Subcutaneous abdominal adipose tissue (tissue), 5 donors: Measurements from ENCODE around the gene CENPL.

Experiments used
- H3K27ac ChIP-seq: one replicate; pipeline ENCODE4 v1.7.0; 2013; ENCODE audit warnings: low read depth, mild to moderate bottlenecking, inconsistent platforms, low read length, moderate library complexity
- H3K27me3 ChIP-seq, 5 donors: one replicate each; pipeline ENCODE4 v1.7.0; 2013; ENCODE audit warnings: low read length in 5 of 5, inconsistent platforms in 1 of 5; ENCODE audit not compliant: control insufficient read depth in 5 of 5, insufficient read depth in 4 of 5
- H3K36me3 ChIP-seq, 5 donors: one replicate each; pipeline ENCODE4 v1.7.0; 2013; ENCODE audit warnings: low read length in 5 of 5; ENCODE audit not compliant: control insufficient read depth in 5 of 5, insufficient read depth in 5 of 5
- H3K4me1 ChIP-seq, 5 donors: one replicate each; pipeline ENCODE4 v1.7.0; 2013; ENCODE audit warnings: low read length in 5 of 5, mild to moderate bottlenecking in 3 of 5, moderate library complexity in 1 of 5; ENCODE audit not compliant: control insufficient read depth in 5 of 5, insufficient read depth in 5 of 5
- H3K4me3 ChIP-seq, 5 donors: one replicate each; pipeline ENCODE4 v1.7.0; 2013; ENCODE audit warnings: low read length in 5 of 5, low read depth in 1 of 5
- H3K9ac ChIP-seq, 5 donors: one replicate each; pipeline ENCODE4 v1.7.0; 2013; ENCODE audit warnings: low read length in 5 of 5, mild to moderate bottlenecking in 4 of 5, moderate library complexity in 3 of 5
- H3K9me3 ChIP-seq, 5 donors: one replicate each; pipeline ENCODE4 v1.7.0; 2013; ENCODE audit warnings: low read length in 5 of 5; ENCODE audit not compliant: control insufficient read depth in 5 of 5
- donor health status: healthy.
- donor health status: healthy.
- donor health status: healthy.
- donor health status: healthy.
- donor health status: healthy.

CENPL gene, protein sequence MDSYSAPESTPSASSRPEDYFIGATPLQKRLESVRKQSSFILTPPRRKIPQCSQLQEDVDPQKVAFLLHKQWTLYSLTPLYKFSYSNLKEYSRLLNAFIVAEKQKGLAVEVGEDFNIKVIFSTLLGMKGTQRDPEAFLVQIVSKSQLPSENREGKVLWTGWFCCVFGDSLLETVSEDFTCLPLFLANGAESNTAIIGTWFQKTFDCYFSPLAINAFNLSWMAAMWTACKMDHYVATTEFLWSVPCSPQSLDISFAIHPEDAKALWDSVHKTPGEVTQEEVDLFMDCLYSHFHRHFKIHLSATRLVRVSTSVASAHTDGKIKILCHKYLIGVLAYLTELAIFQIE

DNA sequence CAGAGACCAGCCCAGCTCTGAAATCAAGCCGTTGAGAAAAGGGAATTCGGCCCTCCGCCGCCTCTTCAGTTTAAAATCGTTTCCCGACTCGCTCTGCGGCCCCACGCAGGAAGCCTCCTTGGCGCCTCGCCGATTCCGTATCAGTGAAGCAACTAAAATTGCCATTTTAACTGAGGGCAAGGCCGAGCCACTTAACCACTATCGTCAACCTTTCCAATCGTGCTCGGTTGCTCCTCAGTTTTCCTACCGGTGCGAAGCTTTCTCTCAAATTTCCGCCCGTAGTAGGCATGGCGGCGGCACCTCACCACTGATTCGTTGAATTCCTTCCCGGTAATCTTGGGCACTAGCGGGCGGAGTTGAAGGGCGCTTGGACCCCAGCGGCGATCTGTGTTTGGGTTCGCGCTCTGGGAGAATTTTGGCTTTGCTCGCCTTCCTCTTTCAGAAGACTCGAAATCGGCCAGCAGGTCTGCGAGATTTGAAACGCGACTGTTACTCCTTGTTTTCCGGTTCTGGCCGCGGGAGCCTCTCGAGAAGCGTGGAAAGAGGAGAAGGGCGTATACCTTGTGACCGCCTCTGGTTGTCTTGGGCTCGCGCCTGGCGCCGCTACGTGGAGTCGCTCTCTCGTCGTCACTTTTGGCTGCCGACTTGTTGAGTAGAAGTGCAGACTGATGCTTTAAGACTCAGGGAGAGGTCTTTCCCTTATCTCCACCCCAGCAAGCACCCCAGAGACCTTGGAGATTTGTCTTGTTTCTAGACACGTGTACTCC lies at the start of gene CENPL, which contains the start of gene DARS2:
Gene CENPL (minus strand): TSS at position 569 of the 767 bp plus-strand sequence. CDS start 13,584 bp downstream, outside the sequence.
Gene DARS2 (plus strand): TSS at position 359 of the 767 bp plus-strand sequence. CDS start 557 bp downstream, outside the sequence.
- peaks cover 0 to 3% (median 0%) of the 10 kb centered on the region in 5 donors for H3K36me3 ChIP-seq
- H3K4me3 ChIP-seq: peak within 1 kb of the TSS; percentile 67 to 93 (median 82)
- H3K9me3 ChIP-seq: no peaks in the 10 kb centered on the region
- H3K27me3 ChIP-seq: no peaks in the 10 kb centered on the region
- H3K9ac ChIP-seq: peak within 1 kb of the TSS; percentile 81 to 99 (median 89)
- H3K27ac ChIP-seq: peak within 1 kb of the TSS; percentile 81
- peaks cover 0 to 19% (median 14%) of the 10 kb centered on the region in 5 donors for H3K4me1 ChIP-seq

DNA sequence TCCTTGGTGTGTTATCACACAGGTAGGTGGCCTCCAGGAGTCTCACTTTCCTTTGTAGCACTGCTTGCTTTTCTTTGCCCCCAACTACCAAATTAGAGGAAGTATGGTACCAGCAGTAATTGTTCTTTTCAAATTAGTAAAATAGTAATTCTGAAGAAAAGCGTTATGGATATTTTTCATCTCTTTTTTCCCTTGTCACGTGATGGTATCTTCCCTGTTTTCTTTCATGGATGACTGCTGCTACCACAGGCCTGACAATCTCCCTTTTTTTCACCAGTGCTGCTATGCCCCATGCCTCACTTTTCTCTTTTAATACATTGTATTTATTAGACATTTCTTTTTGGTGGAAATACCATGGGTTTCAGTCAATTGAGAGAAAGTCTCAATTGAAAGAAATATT lies 46.8 kb upstream of the CENPL start:
- no peak overlapping the region for H3K9ac ChIP-seq
- H3K9me3 ChIP-seq: no peaks in the 10 kb centered on the region
- H3K27ac ChIP-seq: peak overlapping the region; percentile 27
- peak overlapping the region in 2 of 5 donors; percentile 7 to 25 for H3K4me3 ChIP-seq
- H3K27me3 ChIP-seq: no peaks in the 10 kb centered on the region
- H3K4me1 ChIP-seq: peaks cover 0 to 44% (median 36%) of the 10 kb centered on the region in 5 donors
- H3K36me3 ChIP-seq: peaks cover 12 to 40% (median 25%) of the 10 kb centered on the region in 5 donors

DNA sequence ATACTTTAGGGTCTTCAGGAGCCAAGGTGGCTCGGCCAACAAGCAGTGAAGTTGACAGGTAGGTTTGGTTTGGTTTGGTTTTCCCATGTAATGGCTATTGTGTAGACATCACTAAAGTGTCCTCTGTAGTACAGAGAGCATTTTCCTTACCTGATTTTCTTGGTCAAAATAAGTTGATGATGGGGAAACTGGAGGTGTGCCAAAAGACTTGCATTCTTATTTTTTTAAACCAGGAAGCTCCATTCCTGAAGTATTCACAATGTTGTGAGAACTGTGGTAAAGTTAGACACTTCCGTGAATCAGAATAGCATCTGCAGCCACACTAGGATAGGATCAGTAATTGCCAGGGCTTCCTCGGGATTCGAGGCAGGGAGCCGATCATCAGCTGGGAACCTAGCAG lies 46.4 kb upstream of the CENPL start:
- Histone ChIP-seq H3K36me3 (peaks cover 15 to 40% (median 26%) of the 10 kb centered on the region in 5 donors), H3K4me1 (peaks cover 0 to 48% (median 40%) of the 10 kb centered on the region in 5 donors), H3K9me3 (no peaks in the 10 kb centered on the region), H3K4me3 (peak overlapping the region in 2 of 5 donors; percentile 7 to 25), H3K27ac (peak overlapping the region; percentile 27), H3K27me3 (no peaks in the 10 kb centered on the region), H3K9ac (no peak overlapping the region)

DNA sequence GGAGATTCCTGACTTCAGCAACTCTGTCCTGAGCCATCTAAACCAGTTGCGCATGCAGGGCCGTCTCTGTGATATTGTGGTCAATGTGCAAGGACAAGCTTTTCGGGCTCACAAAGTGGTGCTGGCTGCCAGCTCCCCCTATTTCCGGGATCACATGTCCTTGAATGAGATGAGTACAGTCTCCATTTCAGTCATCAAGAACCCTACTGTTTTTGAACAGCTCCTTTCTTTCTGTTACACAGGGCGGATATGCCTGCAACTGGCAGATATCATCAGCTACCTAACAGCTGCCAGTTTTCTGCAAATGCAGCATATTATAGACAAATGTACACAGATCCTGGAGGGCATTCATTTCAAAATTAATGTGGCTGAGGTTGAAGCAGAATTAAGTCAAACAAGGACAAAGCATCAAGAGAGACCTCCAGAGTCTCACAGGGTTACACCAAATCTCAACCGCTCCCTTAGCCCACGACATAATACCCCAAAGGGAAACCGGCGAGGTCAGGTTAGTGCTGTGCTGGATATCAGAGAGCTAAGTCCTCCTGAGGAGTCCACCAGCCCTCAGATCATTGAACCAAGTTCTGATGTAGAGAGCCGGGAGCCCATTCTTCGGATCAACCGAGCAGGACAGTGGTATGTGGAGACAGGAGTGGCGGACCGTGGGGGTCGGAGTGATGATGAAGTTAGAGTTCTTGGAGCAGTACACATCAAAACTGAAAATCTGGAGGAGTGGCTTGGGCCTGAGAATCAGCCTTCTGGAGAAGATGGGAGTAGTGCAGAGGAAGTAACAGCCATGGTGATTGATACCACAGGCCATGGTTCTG lies 45.8 kb upstream of the CENPL start:
- Histone ChIP-seq H3K36me3 (peaks cover 15 to 40% (median 28%) of the 10 kb centered on the region in 5 donors), H3K4me3 (peak overlapping the region in 1 of 5 donors; percentile 23), H3K27ac (peak overlapping the region; percentile 92), H3K4me1 (peaks cover 0 to 54% (median 47%) of the 10 kb centered on the region in 5 donors), H3K27me3 (no peaks in the 10 kb centered on the region), H3K9ac (no peak overlapping the region), H3K9me3 (no peaks in the 10 kb centered on the region)

DNA sequence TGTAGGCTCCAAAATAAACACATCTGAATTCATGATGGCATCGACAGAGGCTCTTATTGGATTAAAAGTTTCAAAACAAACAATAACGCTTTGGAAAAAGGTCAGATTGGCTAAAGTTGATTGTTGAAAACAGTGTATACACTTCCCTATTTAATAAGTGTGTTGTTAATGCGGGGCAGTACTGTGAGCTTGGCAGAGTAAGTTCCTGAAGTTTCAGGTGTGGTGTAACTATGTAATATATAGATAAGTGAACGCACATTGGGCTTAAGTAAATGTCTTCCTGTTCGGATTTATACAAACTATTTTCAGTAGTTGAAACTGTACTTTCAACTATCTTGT lies 44.3 kb upstream of the CENPL start:
- Histone ChIP-seq H3K4me1 (peaks cover 0 to 63% (median 55%) of the 10 kb centered on the region in 5 donors), H3K27ac (peak overlapping the region; percentile 92), H3K27me3 (no peaks in the 10 kb centered on the region), H3K9ac (peak overlapping the region; percentile 22 to 80 (median 71)), H3K9me3 (no peaks in the 10 kb centered on the region), H3K36me3 (peaks cover 30 to 45% (median 34%) of the 10 kb centered on the region in 5 donors), H3K4me3 (peak overlapping the region; percentile 80 to 95 (median 82))

DNA sequence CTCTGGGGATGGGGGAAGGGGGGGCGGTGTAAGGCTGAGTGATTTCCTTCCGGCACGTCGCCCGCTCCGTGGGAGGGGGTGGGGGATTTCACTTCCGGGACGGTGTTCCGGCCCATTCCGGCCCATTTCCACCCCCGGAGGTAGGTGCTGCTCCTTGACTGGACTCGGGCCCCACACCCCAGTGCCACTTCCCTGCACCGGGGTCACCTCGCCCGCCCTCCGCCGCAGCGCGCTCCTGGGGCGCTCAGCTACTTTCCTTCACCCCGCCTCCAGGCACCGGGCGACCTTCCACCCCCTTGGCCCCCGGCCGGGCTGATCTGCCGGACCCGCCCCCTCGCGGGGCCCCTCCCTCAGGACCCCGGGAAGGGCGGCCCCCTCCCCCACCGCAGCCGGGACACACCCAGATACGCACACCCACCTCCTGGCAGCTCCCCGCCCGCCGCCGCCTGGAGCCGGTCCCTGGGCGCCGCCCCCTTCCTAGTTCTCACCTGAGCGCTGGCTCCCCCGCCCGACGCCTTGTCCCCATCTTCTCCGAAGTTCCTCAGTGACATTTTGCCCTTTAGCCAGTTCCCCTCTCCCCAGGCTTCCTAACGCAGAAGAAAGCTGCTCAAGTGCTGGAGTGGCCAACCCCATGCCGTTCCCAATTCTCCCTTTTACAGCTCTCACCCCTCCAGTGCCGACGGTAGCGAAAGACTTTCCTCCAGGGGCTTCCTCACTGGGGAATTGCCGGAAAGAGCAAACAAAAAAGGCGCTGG lies 43.8 kb upstream of the CENPL start, which contains the start of gene ZBTB37:
Gene ZBTB37 (plus strand): TSS at position 115 of the 755 bp plus-strand sequence. CDS start 1,846 bp downstream, outside the sequence.
- no peaks in the 10 kb centered on the region for H3K27me3 ChIP-seq
- H3K27ac ChIP-seq: peak within 1 kb of the TSS; percentile 92
- peak within 1 kb of the TSS; percentile 71 to 80 (median 79) for H3K9ac ChIP-seq
- H3K36me3 ChIP-seq: peaks cover 35 to 48% (median 36%) of the 10 kb centered on the region in 5 donors
- H3K9me3 ChIP-seq: no peaks in the 10 kb centered on the region
- H3K4me3 ChIP-seq: peak within 1 kb of the TSS; percentile 80 to 100 (median 94)
- peaks cover 0 to 63% (median 59%) of the 10 kb centered on the region in 5 donors for H3K4me1 ChIP-seq

DNA sequence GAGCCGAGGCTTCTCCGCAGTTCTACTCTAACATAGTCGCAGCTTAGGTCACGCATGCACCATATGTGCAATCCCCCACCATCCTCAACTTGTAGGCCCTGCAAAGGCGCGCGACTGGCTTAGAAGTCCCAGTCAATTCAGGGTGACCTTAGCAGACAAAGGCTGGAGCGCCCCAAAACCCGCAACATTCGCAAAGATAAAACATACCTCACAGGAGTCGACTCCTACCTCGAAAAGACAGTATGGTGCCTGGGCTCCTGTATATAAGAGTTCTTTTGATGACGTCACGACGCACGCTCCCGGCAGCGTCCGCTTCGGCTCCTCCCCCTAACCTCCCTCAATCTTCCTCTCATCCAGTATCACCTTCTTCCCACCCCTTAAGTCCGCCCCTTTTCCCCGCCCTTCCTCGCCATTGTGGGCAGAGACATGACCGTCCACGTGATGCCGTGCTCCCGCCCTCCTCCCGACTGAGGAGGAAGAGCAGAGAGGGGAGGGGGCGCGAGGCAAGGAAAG lies 43.1 kb upstream of the CENPL start, which contains the start of gene GAS5:
Gene GAS5 (minus strand): TSS at position 237 of the 513 bp plus-strand sequence.
- Histone ChIP-seq H3K27ac (peak within 1 kb of the TSS; percentile 92), H3K4me1 (peaks cover 0 to 67% (median 62%) of the 10 kb centered on the region in 5 donors), H3K27me3 (no peaks in the 10 kb centered on the region), H3K4me3 (peak within 1 kb of the TSS; percentile 80 to 100 (median 94)), H3K36me3 (peaks cover 39 to 54% (median 42%) of the 10 kb centered on the region in 5 donors), H3K9ac (peak within 1 kb of the TSS; percentile 71 to 80 (median 79)), H3K9me3 (no peaks in the 10 kb centered on the region)

DNA sequence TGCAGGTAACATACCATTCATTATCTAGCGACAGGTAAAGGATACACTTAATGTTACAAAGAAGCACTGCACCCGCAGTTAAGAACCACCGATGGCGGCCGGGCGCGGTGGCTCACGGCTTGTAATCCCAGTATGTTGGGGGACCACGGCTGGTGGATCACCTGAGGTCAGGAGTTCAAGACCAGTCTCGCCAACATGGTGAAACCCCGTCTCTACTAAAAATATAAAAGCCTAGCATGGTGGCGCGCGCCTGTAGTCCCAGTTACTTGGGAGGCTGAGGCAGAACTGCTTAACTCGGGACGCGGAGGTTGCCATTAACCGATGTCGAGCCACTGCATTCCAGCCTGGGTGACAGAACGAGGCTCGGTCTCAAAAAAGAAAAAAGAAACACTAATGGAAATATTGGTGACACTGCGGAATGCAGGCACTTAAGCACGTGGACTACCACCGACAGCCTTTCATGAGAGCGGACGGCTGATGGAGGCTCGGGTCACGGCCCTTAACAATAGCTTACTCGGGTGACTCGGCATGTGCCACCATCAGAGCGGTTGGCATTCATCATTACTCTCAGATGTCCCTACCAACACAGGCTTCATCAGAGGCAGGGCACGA lies 42.6 kb upstream of the CENPL start:
- H3K9ac ChIP-seq: peak overlapping the region; percentile 31 to 80 (median 79)
- peaks cover 39 to 58% (median 47%) of the 10 kb centered on the region in 5 donors for H3K36me3 ChIP-seq
- peaks cover 0 to 67% (median 62%) of the 10 kb centered on the region in 5 donors for H3K4me1 ChIP-seq
- no peaks in the 10 kb centered on the region for H3K9me3 ChIP-seq
- H3K27me3 ChIP-seq: no peaks in the 10 kb centered on the region
- peak overlapping the region; percentile 92 for H3K27ac ChIP-seq
- H3K4me3 ChIP-seq: peak overlapping the region; percentile 80 to 100 (median 94)
